Kidney epithelial cell (primary cell): Measurements from ENCODE around the gene NGEF. TPM values are rescaled to one million over a fixed set of nuclear protein-coding genes. Genes with fewer than 3 reads are reported as not detected.

Experiments
- DNase-seq: peaks from one replicate; pipeline ENCODE4 v3.0.0-alpha.2; 2010; ENCODE audit warnings: low read depth
- H3K27me3 ChIP-seq: 2 replicates; pipeline ENCODE4 v1.6.0; 2011; ENCODE audit warnings: low read length; ENCODE audit not compliant: control insufficient read depth, insufficient read depth
- H3K36me3 ChIP-seq: 2 replicates; pipeline ENCODE4 v1.5.1; 2011; ENCODE audit warnings: low read length; ENCODE audit not compliant: control insufficient read depth, insufficient read depth
- H3K4me3 ChIP-seq: 2 replicates; pipeline ENCODE4 v1.5.1; 2011; ENCODE audit warnings: low read depth, mild to moderate bottlenecking, control low read depth, low read length
- CTCF ChIP-seq: IDR thresholded peaks from 2 replicates; pipeline ENCODE4 v1.5.1; 2011; ENCODE audit warnings: mild to moderate bottlenecking, moderate library complexity, low read length, control low read depth, inconsistent platforms; ENCODE audit not compliant: insufficient read depth, poor library complexity, severe bottlenecking
- total RNA-seq: library from RNA; depleted of rRNA; stranded (reverse); fragments of >200 nt; gene quantifications from 2 replicates; pipeline ENCODE4 v1.2.3, GENCODE V29; 2015

NGEF gene
- total RNA-seq, 1 donor from 2014 or later, result 2.5 TPM

DNA sequence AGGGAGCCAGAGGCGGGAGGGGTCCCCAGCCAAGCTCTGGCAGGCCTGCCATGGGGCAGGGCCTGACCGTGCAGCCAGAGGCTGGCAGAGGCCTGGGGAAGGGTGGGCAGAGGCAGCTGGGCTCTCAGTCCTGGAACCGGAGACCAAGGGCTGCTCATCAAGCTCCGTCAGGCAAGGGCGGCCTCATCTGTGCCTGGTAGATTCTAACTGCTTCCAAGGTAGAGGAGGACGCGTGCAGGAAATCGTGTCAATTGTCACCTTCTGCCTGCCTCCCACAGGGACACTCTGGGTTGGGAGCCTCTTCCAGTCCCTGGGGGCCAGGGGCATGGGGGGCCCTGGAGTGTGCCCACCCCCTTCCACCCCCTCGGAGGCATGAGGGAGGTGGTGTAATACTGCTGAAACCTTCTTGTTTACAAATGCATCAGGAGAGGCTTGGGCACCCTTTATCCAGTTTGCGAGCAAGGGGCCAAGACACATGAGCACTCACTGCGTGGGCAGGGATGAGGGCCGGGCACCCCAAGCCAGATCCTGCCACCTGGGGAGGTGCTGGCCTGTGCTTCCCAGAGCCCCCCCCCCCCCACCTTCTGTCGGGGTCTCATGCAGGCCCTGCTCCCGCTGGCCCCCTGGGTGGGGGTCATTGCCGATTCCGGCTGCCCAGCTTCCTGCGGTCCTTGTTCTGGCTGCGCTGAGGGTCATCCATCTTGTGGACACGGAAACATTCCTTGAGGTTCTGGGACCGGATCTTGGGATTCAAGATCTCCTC is 134.0 kb downstream of the NGEF start:
- Histone ChIP-seq H3K27me3 (peaks cover 2% of the 10 kb centered on the region), H3K4me3 (no peak overlapping the region), H3K36me3 (no peaks in the 10 kb centered on the region)
- TF ChIP-seq CTCF, result no peak
- DNase-seq, result no peak

GRCh38 chr2:232877940-232878511 is 135.0 kb downstream of the NGEF start:
- no peak for TF ChIP-seq CTCF
- H3K4me3 ChIP-seq, result no peak overlapping the region
- DNase-seq, result no peak
- H3K36me3 ChIP-seq, result no peaks in the 10 kb centered on the region
- peaks cover 2% of the 10 kb centered on the region for H3K27me3 ChIP-seq

DNA sequence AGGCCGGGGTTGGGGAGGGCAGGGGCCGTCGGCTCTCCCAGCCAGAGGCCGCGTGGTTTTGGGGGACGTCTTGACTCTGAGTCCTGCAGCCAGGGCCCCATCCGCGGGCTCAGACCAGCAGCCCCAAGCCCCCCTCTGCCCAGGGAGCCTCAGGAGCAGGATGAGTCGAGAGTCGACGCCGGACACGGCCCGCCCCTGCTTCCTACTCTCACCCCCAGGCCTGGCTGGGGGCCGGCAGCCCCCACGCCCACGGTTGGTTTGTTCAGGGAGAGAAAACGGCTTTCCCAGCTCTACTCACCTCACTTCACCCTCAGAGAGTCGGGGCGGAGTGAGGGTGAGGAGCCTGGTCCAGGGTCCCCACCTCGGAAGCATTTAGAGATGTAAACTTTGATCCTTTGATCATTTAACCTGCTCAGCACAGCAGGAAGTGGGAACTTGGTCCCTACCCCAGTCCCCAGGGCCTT is 136.0 kb downstream of the NGEF start:
- Histone ChIP-seq H3K27me3 (peaks cover 2% of the 10 kb centered on the region), H3K4me3 (peak overlapping the region; percentile 48), H3K36me3 (no peaks in the 10 kb centered on the region)
- TF ChIP-seq CTCF, result no peak
- no peak for DNase-seq

- DNase-seq, result no peak
- TF ChIP-seq CTCF, result peak; percentile 34
- peak overlapping the region; percentile 48 for H3K4me3 ChIP-seq
- H3K27me3 ChIP-seq, result peaks cover 2% of the 10 kb centered on the region
- H3K36me3 ChIP-seq, result no peaks in the 10 kb centered on the region
Measured at GRCh38 chr2:232876161-232876977, 136.7 kb downstream of the NGEF start.

- Histone ChIP-seq H3K4me3 (peak overlapping the region; percentile 48), H3K27me3 (peaks cover 2% of the 10 kb centered on the region), H3K36me3 (no peaks in the 10 kb centered on the region)
- peak; percentile 15 for TF ChIP-seq CTCF
- DNase-seq, result no peak
Measured at GRCh38 chr2:232875256-232876121, 137.6 kb downstream of the NGEF start.
